GM19468 (cell line): ENCODE data around the gene CALHM1.
"Not testable (repeated sequence)": the region's sequence is repeated elsewhere in the genome, so short reads cannot be mapped to it uniquely, and the experiment has no call there.

Experiments
- ATAC-seq: cut with Tn5 transposase; IDR thresholded peaks from one replicate; pipeline ENCODE4 v1.9.1; 2021; ENCODE audit warnings: mild to moderate bottlenecking, moderate library complexity, moderate number of reproducible peaks; ENCODE audit not compliant: unreplicated experiment; ENCODE audit errors: extremely low read depth

CALHM1 gene

GRCh38 chr10:103441611-103442010 lies 17.1 kb downstream of the CALHM1 start:
- no peak for ATAC-seq

GRCh38 chr10:103441206-103441605 lies 17.5 kb downstream of the CALHM1 start:
- no peak for ATAC-seq

- ATAC-seq: no peak
These were observed 18.3 kb downstream of the CALHM1 start for GRCh38 chr10:103440416-103440815.

DNA sequence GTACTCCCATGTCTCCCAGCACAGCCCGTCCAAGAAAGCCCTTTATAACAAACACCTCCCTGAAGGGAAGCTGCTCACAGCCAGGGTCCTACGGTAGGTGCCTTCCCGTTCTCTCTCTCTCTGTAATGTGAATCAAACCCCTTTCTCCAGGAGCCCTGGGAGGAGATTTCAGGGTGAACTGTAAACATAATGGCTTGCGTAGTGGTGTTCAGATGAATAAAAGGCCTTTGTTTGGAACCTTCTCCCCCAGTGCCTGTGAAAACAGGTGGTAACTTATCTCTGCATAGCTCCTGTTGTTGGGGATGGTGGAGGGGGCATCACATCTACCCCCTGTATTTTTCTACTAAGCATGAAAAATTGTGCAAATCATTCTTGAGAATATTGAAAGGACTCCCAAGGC lies 18.9 kb downstream of the CALHM1 start:
- ATAC-seq: no peak

DNA sequence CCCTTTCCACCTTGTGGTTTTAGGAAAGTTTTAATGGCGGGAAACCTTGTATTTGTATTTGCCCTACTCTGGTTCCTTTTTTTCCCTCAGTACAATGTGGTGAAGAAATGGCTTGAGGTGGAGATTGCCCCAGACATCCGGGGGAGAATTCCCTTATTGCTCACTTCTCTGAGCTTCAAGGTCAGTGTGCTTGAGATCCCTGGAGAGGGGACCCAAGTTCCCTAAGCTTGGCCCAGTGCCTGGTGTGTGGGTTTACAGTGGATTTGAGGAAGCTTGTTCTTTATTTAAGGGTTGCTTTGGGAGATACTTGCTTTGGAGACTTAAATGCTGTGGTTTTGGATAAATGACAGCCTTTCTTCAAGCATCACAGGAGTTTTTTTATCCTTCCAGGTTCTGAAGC lies 24.8 kb downstream of the CALHM1 start:
- no peak for ATAC-seq

- no peak for ATAC-seq
These were observed 26.8 kb downstream of the CALHM1 start for GRCh38 chr10:103431902-103432301.

- ATAC-seq: no peak
These were observed 29.1 kb downstream of the CALHM1 start for GRCh38 chr10:103429647-103430046.

- no peak for ATAC-seq
These were observed 29.6 kb downstream of the CALHM1 start for GRCh38 chr10:103428989-103429643.

- ATAC-seq: no peak
These were observed 30.8 kb downstream of the CALHM1 start for GRCh38 chr10:103427866-103428265.

DNA sequence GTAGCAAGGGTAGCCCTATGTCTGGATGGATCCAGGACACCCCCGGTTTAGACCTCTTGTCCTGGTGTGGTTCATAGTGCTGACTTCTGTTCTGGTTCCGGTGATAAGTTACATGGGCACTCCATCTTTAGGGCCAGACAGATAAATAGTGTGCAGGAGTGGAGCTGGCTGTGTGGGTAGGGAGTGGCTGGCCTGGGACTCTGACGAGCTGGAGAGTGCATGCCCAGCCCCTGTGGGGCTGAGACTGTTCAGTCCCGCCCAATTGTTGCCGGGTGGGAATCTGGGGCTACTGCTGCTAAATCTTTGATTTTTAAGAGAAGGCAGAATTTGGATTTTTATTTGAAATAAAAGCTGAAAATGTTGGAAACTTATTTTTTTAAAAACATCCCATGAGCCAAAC lies 35.0 kb downstream of the CALHM1 start:
- no peak for ATAC-seq

DNA sequence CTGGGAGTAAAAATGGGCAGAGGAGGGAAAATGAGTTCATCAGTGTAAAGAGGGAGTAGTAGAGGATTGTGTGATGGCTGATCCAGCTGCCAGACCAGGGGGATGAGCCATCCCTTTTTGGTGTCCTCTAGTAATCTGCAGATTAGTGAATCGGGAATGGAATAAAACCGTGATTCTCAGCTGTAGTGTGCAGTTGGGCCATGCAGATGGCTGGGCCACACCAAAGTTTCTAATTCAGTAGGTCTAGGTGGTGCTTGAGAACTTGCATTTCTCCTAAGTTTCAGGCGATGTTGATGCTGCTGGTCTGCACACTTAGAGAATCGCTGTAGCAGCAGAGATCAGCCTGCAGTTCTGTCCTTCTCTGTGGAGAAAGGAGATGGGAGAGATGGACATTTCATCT lies 39.6 kb downstream of the CALHM1 start:
- no peak for ATAC-seq

DNA sequence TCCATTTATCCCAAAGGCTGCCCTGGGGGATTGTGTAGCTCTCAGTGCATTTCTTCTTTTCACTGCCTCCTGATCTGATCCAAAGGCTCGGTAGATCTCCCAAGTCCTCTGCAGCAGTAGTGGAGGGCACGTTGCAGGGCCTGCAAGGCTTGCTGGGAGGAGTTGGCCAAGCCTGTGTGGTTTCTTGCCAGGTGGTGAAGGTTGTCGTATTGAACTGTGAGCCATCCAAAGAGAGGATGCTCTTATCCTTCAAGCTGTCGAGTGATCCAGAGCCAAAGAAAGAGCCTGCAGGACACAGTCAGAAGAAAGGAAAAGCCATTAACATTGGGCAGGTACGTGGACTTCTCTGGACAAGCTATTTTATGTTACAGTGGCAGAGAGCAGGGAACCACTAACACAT lies 41.1 kb downstream of the CALHM1 start:
- ATAC-seq: no peak

DNA sequence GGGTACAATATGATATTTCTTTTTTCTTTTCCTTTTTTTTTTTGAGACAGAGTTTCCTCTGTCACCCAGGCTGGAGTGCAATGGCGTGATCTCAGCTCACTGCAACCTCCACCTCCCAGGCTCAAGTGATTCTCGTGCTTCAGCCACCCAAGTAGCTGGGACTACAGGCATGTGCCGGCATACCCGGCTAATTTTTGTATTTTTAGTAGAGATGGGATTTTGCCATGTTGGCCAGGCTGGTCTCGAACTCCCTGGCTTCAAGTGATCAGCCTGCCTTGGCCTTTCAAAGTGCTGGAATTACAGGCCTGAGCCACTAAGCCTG lies 41.6 kb downstream of the CALHM1 start:
- not testable (repeated sequence) for ATAC-seq

DNA sequence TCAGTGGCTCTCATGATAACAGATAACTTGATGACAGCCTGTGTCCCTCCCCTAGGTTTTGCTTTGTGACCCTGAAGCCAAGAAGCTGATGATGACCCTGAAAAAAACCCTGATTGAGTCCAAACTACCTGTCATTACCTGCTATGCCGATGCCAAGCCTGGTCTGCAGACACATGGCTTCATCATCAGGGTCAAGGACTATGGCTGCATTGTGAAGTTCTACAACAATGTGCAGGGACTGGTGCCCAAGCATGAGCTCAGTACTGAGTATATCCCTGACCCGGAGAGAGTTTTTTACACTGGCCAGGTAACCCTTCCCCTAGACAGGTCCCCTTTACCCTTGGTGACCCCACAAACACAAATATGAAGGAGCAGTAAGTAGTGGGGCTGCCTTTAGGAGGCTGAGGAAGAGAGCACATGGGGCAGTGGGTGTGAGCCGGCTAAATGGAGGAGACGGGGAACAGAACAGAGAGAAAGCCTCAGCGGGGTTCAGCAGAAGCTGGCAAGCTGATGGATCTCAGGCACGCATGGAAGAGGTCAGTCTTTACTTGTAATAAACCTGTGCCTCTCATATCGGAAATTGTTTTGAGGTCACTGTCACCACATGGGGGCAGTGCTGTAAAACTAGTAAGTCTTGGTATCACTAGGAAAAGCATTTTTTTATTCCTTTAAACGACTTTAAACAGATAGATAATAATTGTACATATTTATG lies 42.1 kb downstream of the CALHM1 start:
- no peak for ATAC-seq

- ATAC-seq: no peak
These were observed 43.1 kb downstream of the CALHM1 start for GRCh38 chr10:103415581-103415980.

GRCh38 chr10:103413564-103413963 lies 45.1 kb downstream of the CALHM1 start:
- ATAC-seq: no peak
